HUES6 (cell line): ENCODE measurements around the gene PPP1R9B.

Source experiments
- H3K27ac ChIP-seq: 2 replicates; pipeline ENCODE4 v1.7.0; 2013; ENCODE audit warnings: low read depth, mild to moderate bottlenecking, low read length, inconsistent platforms
- H3K27me3 ChIP-seq: 2 replicates; pipeline ENCODE4 v1.6.1; 2013; ENCODE audit warnings: low read length; ENCODE audit not compliant: control insufficient read depth, insufficient read depth
- H3K36me3 ChIP-seq: 2 replicates; pipeline ENCODE4 v1.6.1; 2013; ENCODE audit warnings: low read length; ENCODE audit not compliant: control insufficient read depth, insufficient read depth
- H3K4me1 ChIP-seq: 2 replicates; pipeline ENCODE4 v1.6.1; 2013; ENCODE audit warnings: low read length; ENCODE audit not compliant: control insufficient read depth, insufficient read depth
- H3K4me3 ChIP-seq: 2 replicates; pipeline ENCODE4 v1.5.1; 2013; ENCODE audit warnings: low read depth, low read length
- H3K9ac ChIP-seq: one replicate; pipeline ENCODE4 v1.6.1; 2013; ENCODE audit warnings: mild to moderate bottlenecking, low read length
- H3K9me3 ChIP-seq: 2 replicates; pipeline ENCODE4 v1.6.1; 2013; ENCODE audit warnings: low read depth, low read length; ENCODE audit not compliant: control insufficient read depth, insufficient read depth

Gene PPP1R9B

DNA sequence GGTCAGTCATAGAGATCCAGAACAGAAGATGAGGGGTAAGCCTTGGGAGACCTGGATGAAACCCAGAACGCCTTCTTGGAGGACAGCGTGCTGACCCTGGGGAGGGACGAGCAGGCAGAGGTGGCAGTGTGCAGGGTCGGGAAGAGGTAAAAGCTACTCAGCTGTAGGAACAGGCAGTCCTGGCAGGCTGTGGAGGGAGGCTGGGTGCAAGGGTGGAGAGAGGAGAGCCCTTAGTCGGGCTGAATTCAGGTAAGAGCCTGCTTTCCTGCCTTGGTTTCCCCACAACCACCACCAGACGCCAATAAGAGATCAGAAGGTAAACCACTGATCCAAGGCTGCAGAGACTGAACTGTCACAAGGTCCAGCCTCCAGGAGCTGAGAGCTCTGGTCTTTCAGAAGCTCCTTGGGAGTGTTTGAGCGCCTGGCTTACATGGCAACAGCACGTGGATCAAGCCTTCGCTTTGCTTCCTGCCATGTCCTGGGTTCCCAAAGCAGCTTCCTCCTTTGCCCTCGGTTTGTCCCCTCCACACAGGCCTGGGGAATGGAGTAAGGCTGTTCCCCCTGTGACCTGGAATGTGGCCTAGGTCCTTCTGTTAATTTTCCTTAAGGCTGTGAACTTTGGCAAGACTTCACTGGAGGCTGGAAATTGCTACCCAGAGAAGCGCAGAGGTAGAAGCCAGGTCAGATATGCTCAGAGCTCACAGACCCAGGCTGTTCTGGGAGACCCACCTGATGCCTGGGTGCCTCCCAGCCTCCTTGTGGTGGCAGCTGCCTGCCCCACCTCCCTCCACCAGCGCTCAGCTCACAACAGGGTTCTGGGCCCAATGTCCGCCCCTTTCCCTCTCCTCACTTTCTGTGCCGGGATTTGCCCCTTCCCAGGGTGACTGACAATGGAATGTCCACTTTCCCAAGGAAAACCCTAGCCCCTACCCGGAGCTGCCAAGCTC is 59.2 kb downstream of the PPP1R9B start:
- H3K27me3 ChIP-seq, result no peaks in the 10 kb centered on the region
- peaks cover 6% of the 10 kb centered on the region for H3K4me1 ChIP-seq
- no peak overlapping the region for H3K27ac ChIP-seq
- H3K36me3 ChIP-seq, result peaks cover 7% of the 10 kb centered on the region; the same call in 1 of the 2 replicates
- H3K9me3 ChIP-seq, result no peaks in the 10 kb centered on the region
- H3K4me3 ChIP-seq, result no peak overlapping the region
- no peak overlapping the region for H3K9ac ChIP-seq

DNA sequence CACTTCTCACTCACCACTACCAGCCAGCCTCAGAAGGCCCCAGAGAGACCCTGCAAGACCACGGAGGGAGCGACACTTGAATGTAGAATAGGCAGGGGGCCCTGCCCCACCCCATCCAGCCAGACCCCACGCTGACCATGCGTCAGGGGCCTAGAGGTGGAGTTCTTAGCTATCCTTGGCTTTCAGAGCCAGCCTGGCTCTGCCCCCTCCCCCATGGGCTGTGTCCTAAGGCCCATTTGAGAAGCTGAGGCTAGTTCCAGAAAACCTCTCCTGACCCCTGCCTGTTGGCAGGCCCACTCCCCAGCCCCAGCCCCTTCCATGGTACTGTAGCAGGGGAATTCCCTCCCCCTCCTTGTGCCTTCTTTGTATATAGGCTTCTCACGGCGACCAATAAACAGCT is 60.4 kb downstream of the PPP1R9B start:
- H3K9me3 ChIP-seq, result no peaks in the 10 kb centered on the region
- no peak overlapping the region for H3K4me3 ChIP-seq
- no peak overlapping the region for H3K27ac ChIP-seq
- H3K9ac ChIP-seq, result no peak overlapping the region
- H3K36me3 ChIP-seq, result peaks cover 7% of the 10 kb centered on the region; the same call in 1 of the 2 replicates
- H3K4me1 ChIP-seq, result no peaks in the 10 kb centered on the region
- no peaks in the 10 kb centered on the region for H3K27me3 ChIP-seq

DNA sequence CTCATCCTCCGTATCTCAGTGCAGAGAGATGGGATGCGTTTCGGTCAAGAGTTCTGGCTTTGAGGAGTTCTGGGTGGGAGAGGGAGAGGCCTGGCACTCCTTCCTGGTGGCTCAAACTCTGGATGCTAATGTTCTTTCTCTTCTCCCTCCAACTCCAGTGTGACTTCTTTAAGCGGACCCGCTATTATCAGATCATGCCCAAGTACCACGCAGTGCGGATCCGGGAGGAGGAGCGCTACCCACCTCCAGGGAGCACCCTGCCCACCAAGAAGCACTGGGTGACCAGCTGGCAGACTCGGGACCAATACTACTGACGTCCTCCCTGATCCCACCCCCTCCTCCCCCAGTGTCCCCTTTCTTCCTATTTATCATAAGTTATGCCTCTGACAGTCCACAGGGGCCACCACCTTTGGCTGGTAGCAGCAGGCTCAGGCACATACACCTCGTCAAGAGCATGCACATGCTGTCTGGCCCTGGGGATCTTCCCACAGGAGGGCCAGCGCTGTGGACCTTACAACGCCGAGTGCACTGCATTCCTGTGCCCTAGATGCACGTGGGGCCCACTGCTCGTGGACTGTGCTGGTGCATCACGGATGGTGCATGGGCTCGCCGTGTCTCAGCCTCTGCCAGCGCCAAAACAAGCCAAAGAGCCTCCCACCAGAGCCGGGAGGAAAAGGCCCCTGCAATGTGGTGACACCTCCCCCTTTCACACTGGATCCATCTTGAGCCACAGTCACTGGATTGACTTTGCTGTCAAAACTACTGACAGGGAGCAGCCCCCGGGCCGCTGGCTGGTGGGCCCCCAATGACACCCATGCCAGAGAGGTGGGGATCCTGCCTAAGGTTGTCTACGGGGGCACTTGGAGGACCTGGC is 61.3 kb downstream of the PPP1R9B start:
- H3K36me3 ChIP-seq, result peaks cover 7% of the 10 kb centered on the region; the same call in 1 of the 2 replicates
- no peaks in the 10 kb centered on the region for H3K4me1 ChIP-seq

DNA sequence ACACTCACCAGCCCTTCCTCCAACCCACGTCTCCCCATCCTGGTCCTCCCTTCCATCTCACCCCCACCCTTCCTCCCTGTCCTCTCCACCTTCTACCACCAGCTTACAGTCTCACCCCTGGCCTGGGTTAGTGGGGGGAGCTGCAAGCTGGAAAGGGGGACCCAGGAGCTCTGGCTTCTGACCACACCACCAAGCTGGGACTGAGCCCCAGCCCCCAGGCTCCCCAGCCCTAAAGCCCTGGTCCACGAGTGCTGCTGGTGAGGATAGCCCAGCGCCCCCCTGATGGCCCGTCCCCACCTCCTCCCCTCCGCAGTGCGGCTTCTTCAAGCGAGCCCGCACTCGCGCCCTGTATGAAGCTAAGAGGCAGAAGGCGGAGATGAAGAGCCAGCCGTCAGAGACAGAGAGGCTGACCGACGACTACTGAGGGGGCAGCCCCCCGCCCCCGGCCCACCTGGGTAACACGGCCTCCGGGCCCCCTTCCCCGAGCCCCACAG is 62.5 kb downstream of the PPP1R9B start:
- H3K36me3 ChIP-seq, result peaks cover 7% of the 10 kb centered on the region; the same call in 1 of the 2 replicates
- no peak overlapping the region for H3K9ac ChIP-seq
- no peak overlapping the region for H3K4me3 ChIP-seq
- no peak overlapping the region for H3K27ac ChIP-seq
- no peaks in the 10 kb centered on the region for H3K27me3 ChIP-seq
- no peaks in the 10 kb centered on the region for H3K4me1 ChIP-seq
- no peaks in the 10 kb centered on the region for H3K9me3 ChIP-seq

More for the DNA sequence above, 61.3 kb downstream of the PPP1R9B start:
- H3K9me3 ChIP-seq, result no peaks in the 10 kb centered on the region
- no peak overlapping the region for H3K4me3 ChIP-seq
- no peak overlapping the region for H3K9ac ChIP-seq
- no peak overlapping the region for H3K27ac ChIP-seq
- no peaks in the 10 kb centered on the region for H3K27me3 ChIP-seq

DNA sequence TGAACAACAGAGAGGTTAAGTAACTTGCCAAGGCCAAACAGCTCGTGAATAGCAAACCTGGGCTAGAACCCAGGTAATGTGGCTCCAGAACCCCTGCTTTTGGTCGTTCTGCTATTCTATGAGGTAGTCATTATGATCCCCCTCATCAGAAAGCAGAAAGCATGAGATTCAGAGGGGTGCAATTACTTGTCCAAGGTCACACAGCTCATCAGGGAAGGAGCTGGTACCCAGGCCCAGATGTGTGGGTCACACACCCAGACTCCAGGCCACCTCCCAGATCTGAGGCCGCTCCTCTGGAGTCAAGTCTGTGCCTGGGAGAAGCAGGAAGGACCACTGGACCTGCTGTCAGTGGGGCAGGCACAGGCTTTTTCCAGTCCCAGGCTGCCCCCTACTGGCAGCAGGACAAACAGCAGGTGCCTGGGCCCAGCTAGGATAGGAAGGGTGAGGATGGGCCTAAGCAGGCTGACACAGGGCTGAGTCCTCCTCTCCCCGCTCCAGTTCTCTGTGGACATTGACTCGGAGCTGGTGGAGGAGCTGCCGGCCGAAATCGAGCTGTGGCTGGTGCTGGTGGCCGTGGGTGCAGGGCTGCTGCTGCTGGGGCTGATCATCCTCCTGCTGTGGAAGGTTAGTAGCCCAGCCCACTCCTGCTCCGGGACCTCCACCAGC is 63.1 kb downstream of the PPP1R9B start:
- H3K36me3 ChIP-seq, result peaks cover 7% of the 10 kb centered on the region; the same call in 1 of the 2 replicates
- H3K9ac ChIP-seq, result no peak overlapping the region
- H3K27me3 ChIP-seq, result no peaks in the 10 kb centered on the region
- H3K27ac ChIP-seq, result no peak overlapping the region
- no peaks in the 10 kb centered on the region for H3K9me3 ChIP-seq
- no peak overlapping the region for H3K4me3 ChIP-seq
- H3K4me1 ChIP-seq, result no peaks in the 10 kb centered on the region
